Esophagus muscularis mucosa (tissue), 4 donors: ENCODE results near the gene AQP6. TPM values are rescaled to one million over a fixed set of nuclear protein-coding genes. Genes with fewer than 3 reads are reported as not detected.

Experiments used
- DNase-seq: peaks from one replicate; pipeline ENCODE4 v3.0.0-alpha.2; 2017; ENCODE audit errors: extremely low spot score
- H3K27ac ChIP-seq, 4 donors: fragments of 200-600 bp; sonication (generic); replicated peaks in 1 of 4; 1 replicate in 3 of 4; 2 replicates in 1 of 4; pipeline ENCODE4 v1.5.1; 2016 to 2019; ENCODE audit warnings: mild to moderate bottlenecking in 1 of 4
- H3K27me3 ChIP-seq, 4 donors: fragments of 200-600 bp; sonication (generic); one replicate each; pipeline versions ENCODE4 v1.5.1 to v1.6.0; 2016 to 2019
- H3K36me3 ChIP-seq, 4 donors: fragments of 200-600 bp; sonication (generic); one replicate each; pipeline ENCODE4 v1.5.1; 2016 to 2019
- H3K4me1 ChIP-seq, 4 donors: fragments of 200-600 bp; sonication (generic); one replicate each; pipeline ENCODE4 v1.5.1; 2016 to 2019
- H3K4me3 ChIP-seq, 4 donors: fragments of 200-600 bp; sonication (generic); 1 replicate in 2 of 4; 2 replicates in 2 of 4; pipeline ENCODE4 v1.5.1; 2016 to 2019; ENCODE audit warnings: mild to moderate bottlenecking in 4 of 4, moderate library complexity in 1 of 4
- H3K9me3 ChIP-seq, 4 donors: fragments of 200-600 bp; sonication (generic); 1 replicate in 3 of 4; 2 replicates in 1 of 4; pipeline ENCODE4 v1.5.1; 2016 to 2019
- EP300 ChIP-seq: sonication (generic); formaldehyde crosslinking; IDR thresholded peaks from one replicate; pipeline ENCODE4 v1.6.1; 2017; ENCODE audit warnings: antibody characterized with exemption
- POLR2A ChIP-seq: fragments of 450-650 bp; IDR thresholded peaks from one replicate; pipeline ENCODE4 v1.6.1; 2017; ENCODE audit warnings: antibody characterized with exemption, moderate library complexity, mild to moderate bottlenecking, low read depth
- POLR2AphosphoS5 ChIP-seq, 2 donors: sonication (generic); formaldehyde crosslinking; IDR thresholded peaks; one replicate each; pipeline ENCODE4 v1.6.1; 2017; ENCODE audit warnings: antibody characterized with exemption in 2 of 2
- WGBS: methylation state at CpG from one replicate; pipeline ENCODE4 v1.1.5; 2018; 5-methylcytosine and 5-hydroxymethylcytosine counted together
- intact Hi-C: fragments of 100-400 bp; cut with DNase I; formaldehyde crosslinking; loops from one replicate; pipeline ENCODE4 v1.15.1; 2023
- total RNA-seq, 4 donors: library from RNA; depleted of rRNA; stranded (reverse); fragments of >200 nt; gene quantifications; one replicate each; pipeline versions ENCODE4 v1.1.0 to v1.2.1, GENCODE V29; 2016
- TF ChIP-seq, protein P1 (sequence below), 3 experiments: fragments of 200-600 bp in 2 of 3; fragments of 450-650 bp in 1 of 3; sonication (generic) in 2 of 3; IDR thresholded peaks; one replicate each; pipeline ENCODE4 v1.5.1; 2017 to 2019; ENCODE audit warnings: antibody characterized with exemption in 3 of 3, mild to moderate bottlenecking in 2 of 3, moderate library complexity in 1 of 3

AQP6 gene
- total RNA-seq, 4 donors from 2014 or later: 0.11 TPM; not detected in 3

DNA sequence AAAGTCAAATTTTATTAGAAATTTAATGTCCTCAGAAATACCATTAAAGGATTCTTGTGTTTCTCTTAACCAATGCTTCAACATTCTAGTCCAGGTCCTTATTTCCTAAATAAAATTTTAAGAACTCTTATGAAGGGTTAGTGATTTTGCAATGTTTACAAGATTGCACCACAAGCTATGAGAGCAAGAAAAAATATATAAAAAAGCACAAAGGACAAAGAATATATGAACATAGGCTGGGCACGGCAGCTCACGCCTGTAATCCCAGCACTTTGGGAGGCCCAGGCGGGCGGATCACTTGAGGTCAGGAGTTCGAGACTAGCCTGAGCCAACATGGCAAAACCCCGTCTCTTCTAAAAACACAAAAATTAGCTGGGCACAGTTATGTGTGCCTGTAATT, 44.9 kb downstream of the AQP6 start:
- intact Hi-C loops: no loop called here
- H3K27ac ChIP-seq: peak overlapping the region; percentile 62 to 76 (median 68)
- H3K4me3 ChIP-seq: no peak overlapping the region
- TF ChIP-seq EP300: no peak
- TF ChIP-seq, protein P1, sequence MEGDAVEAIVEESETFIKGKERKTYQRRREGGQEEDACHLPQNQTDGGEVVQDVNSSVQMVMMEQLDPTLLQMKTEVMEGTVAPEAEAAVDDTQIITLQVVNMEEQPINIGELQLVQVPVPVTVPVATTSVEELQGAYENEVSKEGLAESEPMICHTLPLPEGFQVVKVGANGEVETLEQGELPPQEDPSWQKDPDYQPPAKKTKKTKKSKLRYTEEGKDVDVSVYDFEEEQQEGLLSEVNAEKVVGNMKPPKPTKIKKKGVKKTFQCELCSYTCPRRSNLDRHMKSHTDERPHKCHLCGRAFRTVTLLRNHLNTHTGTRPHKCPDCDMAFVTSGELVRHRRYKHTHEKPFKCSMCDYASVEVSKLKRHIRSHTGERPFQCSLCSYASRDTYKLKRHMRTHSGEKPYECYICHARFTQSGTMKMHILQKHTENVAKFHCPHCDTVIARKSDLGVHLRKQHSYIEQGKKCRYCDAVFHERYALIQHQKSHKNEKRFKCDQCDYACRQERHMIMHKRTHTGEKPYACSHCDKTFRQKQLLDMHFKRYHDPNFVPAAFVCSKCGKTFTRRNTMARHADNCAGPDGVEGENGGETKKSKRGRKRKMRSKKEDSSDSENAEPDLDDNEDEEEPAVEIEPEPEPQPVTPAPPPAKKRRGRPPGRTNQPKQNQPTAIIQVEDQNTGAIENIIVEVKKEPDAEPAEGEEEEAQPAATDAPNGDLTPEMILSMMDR (IDR thresholded peaks at IDR 0.05): no peak
- no peak for TF ChIP-seq POLR2A
- TF ChIP-seq POLR2AphosphoS5 (IDR thresholded peaks at IDR 0.05): no peak
- H3K27me3 ChIP-seq: no peaks in the 10 kb centered on the region
- H3K4me1 ChIP-seq: peaks cover 12 to 36% (median 24%) of the 10 kb centered on the region in 4 donors
- H3K9me3 ChIP-seq: no peaks in the 10 kb centered on the region
- no peak for DNase-seq
- 76% methylated on average over 6 of the region's 6 CpGs for WGBS
- peaks cover 0 to 7% (median 2%) of the 10 kb centered on the region in 4 donors for H3K36me3 ChIP-seq

- 37% methylated on average over 3 of the region's 3 CpGs for WGBS
- peak overlapping the region; percentile 62 to 76 (median 68) for H3K27ac ChIP-seq
- intact Hi-C loops: no loop called here
These were observed 45.4 kb downstream of the AQP6 start for GRCh38 chr12:50018154-50018553.

GRCh38 chr12:50018968-50019367, 46.2 kb downstream of the AQP6 start:
- Histone ChIP-seq H3K9me3 (no peaks in the 10 kb centered on the region), H3K4me3 (no peak overlapping the region), H3K4me1 (peaks cover 12 to 36% (median 26%) of the 10 kb centered on the region in 4 donors), H3K27me3 (no peaks in the 10 kb centered on the region), H3K27ac (no peak overlapping the region), H3K36me3 (peaks cover 0 to 7% (median 2%) of the 10 kb centered on the region in 4 donors)
- DNase-seq: no peak
- 90% methylated on average over 2 of the region's 2 CpGs for WGBS
- TF ChIP-seq, protein P1 (IDR thresholded peaks at IDR 0.05): no peak
- no peak for TF ChIP-seq POLR2A
- no peak for TF ChIP-seq POLR2AphosphoS5 (IDR thresholded peaks at IDR 0.05)
- no peak for TF ChIP-seq EP300
- intact Hi-C loops: no loop called here

More at GRCh38 chr12:50018154-50018553, 45.4 kb downstream of the AQP6 start:
- no peak for DNase-seq
- peaks cover 0 to 7% (median 2%) of the 10 kb centered on the region in 4 donors for H3K36me3 ChIP-seq
- no peak overlapping the region for H3K4me3 ChIP-seq
- no peaks in the 10 kb centered on the region for H3K9me3 ChIP-seq
- TF ChIP-seq EP300: no peak
- TF ChIP-seq POLR2A: no peak
- TF ChIP-seq, protein P1 (IDR thresholded peaks at IDR 0.05): no peak
- H3K4me1 ChIP-seq: peaks cover 12 to 36% (median 24%) of the 10 kb centered on the region in 4 donors
- H3K27me3 ChIP-seq: no peaks in the 10 kb centered on the region

GRCh38 chr12:50019524-50019923, 46.8 kb downstream of the AQP6 start:
- no peak overlapping the region for H3K27ac ChIP-seq
- 96% methylated on average over 2 of the region's 2 CpGs for WGBS
- TF ChIP-seq, protein P1 (IDR thresholded peaks at IDR 0.05): no peak
- TF ChIP-seq EP300 (no peak), POLR2A (no peak), POLR2AphosphoS5 (IDR thresholded peaks at IDR 0.05) (no peak)
- no peak for DNase-seq
- intact Hi-C loops: no loop called here
- H3K36me3 ChIP-seq: peaks cover 0 to 3% (median under 1%) of the 10 kb centered on the region in 4 donors
- H3K27me3 ChIP-seq: no peaks in the 10 kb centered on the region
- H3K9me3 ChIP-seq: no peaks in the 10 kb centered on the region
- H3K4me3 ChIP-seq: no peak overlapping the region
- peaks cover 12 to 41% (median 31%) of the 10 kb centered on the region in 4 donors for H3K4me1 ChIP-seq

DNA sequence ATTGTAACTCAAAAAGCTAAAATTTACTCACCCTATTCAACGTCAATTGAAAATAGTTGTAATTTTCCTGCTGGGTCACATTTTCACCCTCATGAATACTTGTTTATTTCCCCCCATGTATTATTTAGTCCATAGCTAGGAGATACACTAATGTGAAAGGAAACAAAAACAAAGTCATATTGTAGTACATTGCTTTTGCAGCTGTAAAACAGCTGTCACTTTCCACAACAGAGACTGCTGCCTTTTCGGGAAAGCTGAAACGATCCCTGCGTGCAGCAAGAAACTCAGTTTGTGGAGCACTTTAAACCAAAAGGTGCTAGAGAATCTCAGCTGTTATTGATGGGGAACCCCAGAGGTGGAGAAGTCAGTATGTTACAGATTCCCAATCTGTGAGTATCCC, 48.3 kb downstream of the AQP6 start:
- no peaks in the 10 kb centered on the region for H3K36me3 ChIP-seq
- no peak overlapping the region for H3K4me3 ChIP-seq
- no peak for DNase-seq
- intact Hi-C loops: loop anchor here (5.0 kb wide), 1 partner anchor 46 kb away; no protein-coding TSS in a partner anchor
- WGBS: 54% methylated on average over 4 of the region's 4 CpGs
- no peaks in the 10 kb centered on the region for H3K27me3 ChIP-seq
- H3K4me1 ChIP-seq: peaks cover 18 to 49% (median 37%) of the 10 kb centered on the region in 4 donors
- no peaks in the 10 kb centered on the region for H3K9me3 ChIP-seq
- TF ChIP-seq POLR2AphosphoS5 (IDR thresholded peaks at IDR 0.05) (no peak), EP300 (no peak)
- TF ChIP-seq, protein P1 (IDR thresholded peaks at IDR 0.05): no peak
- peak overlapping the region in 1 of 4 donors; percentile 3 for H3K27ac ChIP-seq
